ENCODE results near the gene E2F4. TPM values are rescaled to one million over a fixed set of nuclear protein-coding genes. Genes with fewer than 3 reads are reported as not detected.

E2F4 gene
- total RNA-seq, 1 donor from 2014 or later: 64.3 TPM

DNA sequence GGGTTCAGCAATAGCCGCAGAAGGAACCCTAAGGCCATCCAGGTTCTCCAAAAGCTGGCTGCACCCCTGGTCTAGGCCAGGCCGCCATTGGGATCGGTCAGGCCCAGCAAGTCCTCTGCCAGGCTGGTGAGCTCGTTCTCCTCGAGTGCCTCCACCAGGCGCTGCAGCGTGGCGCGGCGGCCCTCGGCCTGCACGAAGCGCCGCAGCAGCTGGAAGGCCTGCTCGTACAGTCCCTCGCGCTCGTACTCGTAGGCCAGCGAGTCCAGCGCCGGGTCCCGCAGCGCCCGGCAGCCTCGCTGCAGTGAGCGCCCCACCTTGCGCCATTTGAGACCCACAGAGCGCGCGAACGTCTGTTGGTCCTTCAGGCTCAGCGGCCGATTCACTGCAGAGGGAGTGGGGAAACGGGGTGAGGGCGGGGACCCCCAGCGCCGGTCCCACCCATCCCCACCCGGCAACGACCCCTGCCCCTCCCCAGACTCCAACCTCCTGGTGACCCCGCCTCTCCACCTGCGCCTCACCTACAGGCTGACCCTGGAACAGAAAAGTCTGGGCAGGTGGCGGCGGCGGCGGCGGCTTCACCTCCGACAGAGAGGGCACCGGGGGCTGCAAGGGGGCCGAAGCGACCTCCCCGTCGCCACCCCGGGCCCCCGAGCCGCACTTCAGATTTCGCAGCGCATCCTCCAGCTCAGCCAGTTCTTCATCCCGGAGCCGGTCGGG is 37.2 kb upstream of the E2F4 start:
- Mint-ChIP-seq H3K27me3 (ENCODE audit: unreplicated experiment) (peaks cover 38% of the 10 kb centered on the region), H3K27ac (ENCODE audit: unreplicated experiment) (no peak overlapping the region), H3K9me3 (ENCODE audit: unreplicated experiment) (peaks cover 4% of the 10 kb centered on the region), H3K36me3 (ENCODE audit: unreplicated experiment) (peaks cover 4% of the 10 kb centered on the region), H3K4me1 (ENCODE audit: low read depth, unreplicated experiment) (peaks cover 5% of the 10 kb centered on the region), H3K4me3 (ENCODE audit: unreplicated experiment) (peak overlapping the region; percentile 82)
- peak; percentile 44 for DNase-seq
- TF ChIP-seq, protein P1, sequence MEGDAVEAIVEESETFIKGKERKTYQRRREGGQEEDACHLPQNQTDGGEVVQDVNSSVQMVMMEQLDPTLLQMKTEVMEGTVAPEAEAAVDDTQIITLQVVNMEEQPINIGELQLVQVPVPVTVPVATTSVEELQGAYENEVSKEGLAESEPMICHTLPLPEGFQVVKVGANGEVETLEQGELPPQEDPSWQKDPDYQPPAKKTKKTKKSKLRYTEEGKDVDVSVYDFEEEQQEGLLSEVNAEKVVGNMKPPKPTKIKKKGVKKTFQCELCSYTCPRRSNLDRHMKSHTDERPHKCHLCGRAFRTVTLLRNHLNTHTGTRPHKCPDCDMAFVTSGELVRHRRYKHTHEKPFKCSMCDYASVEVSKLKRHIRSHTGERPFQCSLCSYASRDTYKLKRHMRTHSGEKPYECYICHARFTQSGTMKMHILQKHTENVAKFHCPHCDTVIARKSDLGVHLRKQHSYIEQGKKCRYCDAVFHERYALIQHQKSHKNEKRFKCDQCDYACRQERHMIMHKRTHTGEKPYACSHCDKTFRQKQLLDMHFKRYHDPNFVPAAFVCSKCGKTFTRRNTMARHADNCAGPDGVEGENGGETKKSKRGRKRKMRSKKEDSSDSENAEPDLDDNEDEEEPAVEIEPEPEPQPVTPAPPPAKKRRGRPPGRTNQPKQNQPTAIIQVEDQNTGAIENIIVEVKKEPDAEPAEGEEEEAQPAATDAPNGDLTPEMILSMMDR (IDR thresholded peaks at IDR 0.05; ENCODE audit: partially characterized antibody, unreplicated experiment): no peak

DNA sequence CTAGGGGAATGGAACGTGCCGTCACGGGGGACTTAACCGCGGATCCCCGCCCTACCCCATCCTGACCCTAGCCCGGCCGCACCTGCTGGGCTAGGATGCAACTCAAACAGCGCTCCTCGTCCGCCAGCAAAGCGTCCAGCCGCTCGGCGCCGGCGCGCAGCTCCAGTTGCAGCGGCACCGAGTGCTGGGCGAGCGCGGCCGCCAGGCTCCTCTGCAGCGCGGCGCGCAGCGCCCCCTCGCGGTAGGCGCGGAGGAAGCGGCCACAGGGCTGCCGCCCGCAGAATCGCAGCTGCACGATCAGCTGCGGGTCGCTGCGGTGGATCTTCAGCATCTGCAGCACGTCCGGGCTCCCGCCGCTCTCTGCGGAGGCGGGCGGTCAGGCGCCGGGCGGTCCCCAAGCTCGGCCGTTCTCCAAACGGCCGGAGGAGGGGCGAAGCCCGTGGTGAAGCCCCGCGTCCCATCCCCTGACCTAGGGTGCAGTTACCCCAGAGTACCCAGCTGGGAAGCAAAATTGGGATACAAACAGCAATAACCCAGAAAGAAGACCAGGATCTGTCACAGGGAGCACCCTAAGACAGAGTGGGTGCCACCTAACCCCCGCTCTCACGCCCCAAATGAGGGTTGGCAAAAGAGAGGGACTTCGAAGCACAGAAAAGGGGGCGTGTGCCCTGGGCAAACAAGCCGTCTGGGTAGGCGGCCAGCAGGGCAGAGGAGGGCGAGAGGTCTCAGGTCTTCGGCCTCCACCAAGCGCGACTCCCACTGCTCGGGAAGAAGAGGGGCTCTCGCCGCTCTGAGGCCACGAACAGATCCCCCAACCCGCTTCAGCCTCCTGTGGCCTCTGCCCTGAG is 36.4 kb upstream of the E2F4 start:
- Mint-ChIP-seq H3K27me3 (ENCODE audit: unreplicated experiment) (peaks cover 42% of the 10 kb centered on the region), H3K4me3 (ENCODE audit: unreplicated experiment) (peak overlapping the region; percentile 82), H3K27ac (ENCODE audit: unreplicated experiment) (no peak overlapping the region), H3K9me3 (ENCODE audit: unreplicated experiment) (peaks cover 4% of the 10 kb centered on the region), H3K36me3 (ENCODE audit: unreplicated experiment) (peaks cover 4% of the 10 kb centered on the region), H3K4me1 (ENCODE audit: low read depth, unreplicated experiment) (peaks cover 5% of the 10 kb centered on the region)
- TF ChIP-seq, protein P1 (IDR thresholded peaks at IDR 0.05; ENCODE audit: partially characterized antibody, unreplicated experiment): peak; percentile 98
- peak; percentile 92 for DNase-seq

- Mint-ChIP-seq H3K9me3 (ENCODE audit: unreplicated experiment) (peaks cover 4% of the 10 kb centered on the region), H3K27ac (ENCODE audit: unreplicated experiment) (no peak overlapping the region), H3K27me3 (ENCODE audit: unreplicated experiment) (peaks cover 43% of the 10 kb centered on the region), H3K36me3 (ENCODE audit: unreplicated experiment) (peaks cover 4% of the 10 kb centered on the region), H3K4me3 (ENCODE audit: unreplicated experiment) (peak overlapping the region; percentile 42), H3K4me1 (ENCODE audit: low read depth, unreplicated experiment) (peaks cover 3% of the 10 kb centered on the region)
- TF ChIP-seq, protein P1 (IDR thresholded peaks at IDR 0.05; ENCODE audit: partially characterized antibody, unreplicated experiment): no peak
- DNase-seq: no peak
Measured at GRCh38 chr16:67156143-67156844, 35.7 kb upstream of the E2F4 start.

- peaks cover 4% of the 10 kb centered on the region for H3K9me3 Mint-ChIP-seq (ENCODE audit: unreplicated experiment)
- H3K27me3 Mint-ChIP-seq (ENCODE audit: unreplicated experiment): peaks cover 43% of the 10 kb centered on the region
Measured at GRCh38 chr16:67157106-67157748, 34.7 kb upstream of the E2F4 start.

More at GRCh38 chr16:67157106-67157748, 34.7 kb upstream of the E2F4 start:
- peaks cover 3% of the 10 kb centered on the region for H3K4me1 Mint-ChIP-seq (ENCODE audit: low read depth, unreplicated experiment)
- no peak overlapping the region for H3K4me3 Mint-ChIP-seq (ENCODE audit: unreplicated experiment)
- TF ChIP-seq, protein P1 (IDR thresholded peaks at IDR 0.05; ENCODE audit: partially characterized antibody, unreplicated experiment): no peak
- DNase-seq: no peak
- no peak overlapping the region for H3K27ac Mint-ChIP-seq (ENCODE audit: unreplicated experiment)
- H3K36me3 Mint-ChIP-seq (ENCODE audit: unreplicated experiment): peaks cover 4% of the 10 kb centered on the region

Measured in glutamatergic neuron (in vitro differentiated cells).